Activated T-cell treated with anti-CD3 and anti-CD28 coated beads for 24 hours (primary cell): ENCODE results near the gene BIRC3.

ENCODE experiments used
- DNase-seq: peaks from one replicate; pipeline ENCODE4 v3.0.0-alpha.2; 2020; ENCODE audit warnings: low read depth

BIRC3 gene

GRCh38 chr11:102375720-102376399 is 58.6 kb downstream of the BIRC3 start:
- DNase-seq = no peak

GRCh38 chr11:102377891-102378290 is 60.6 kb downstream of the BIRC3 start:
- no peak for DNase-seq

- no peak for DNase-seq
Measured at GRCh38 chr11:102378818-102379217, 61.5 kb downstream of the BIRC3 start.

- DNase-seq = no peak
Measured at GRCh38 chr11:102382384-102382783, 65.1 kb downstream of the BIRC3 start.

- no peak for DNase-seq
Measured at GRCh38 chr11:102383839-102384238, 66.6 kb downstream of the BIRC3 start.

- DNase-seq = no peak
Measured at GRCh38 chr11:102384419-102385079, 67.3 kb downstream of the BIRC3 start.

- DNase-seq = no peak
Measured at GRCh38 chr11:102385085-102386007, 68.1 kb downstream of the BIRC3 start.

- DNase-seq = no peak
Measured at GRCh38 chr11:102386136-102386734, 69.0 kb downstream of the BIRC3 start.

GRCh38 chr11:102387043-102387781 is 69.9 kb downstream of the BIRC3 start:
- DNase-seq = no peak
